MM.1S (cell line): Measurements from ENCODE around the gene CNNM4.

ENCODE experiments used
- DNase-seq: peaks from one replicate; pipeline ENCODE4 v3.0.0-alpha.2; 2015
- H2AFZ ChIP-seq: fragments of 300-600 bp; sonication (generic); 2 replicates; pipeline ENCODE4 v1.6.0; 2016; ENCODE audit warnings: antibody characterized with exemption, low read length
- H3F3A ChIP-seq: fragments of 300-600 bp; sonication (generic); 2 replicates; pipeline ENCODE4 v1.6.1; 2016; ENCODE audit warnings: mild to moderate bottlenecking, antibody characterized with exemption, low read length, moderate library complexity, mixed read lengths; ENCODE audit not compliant: insufficient read depth
- H3K27ac ChIP-seq: fragments of 300-600 bp; sonication (generic); 2 replicates; pipeline ENCODE4 v1.5.1; 2016; ENCODE audit warnings: mild to moderate bottlenecking, low read length
- H3K27me3 ChIP-seq: fragments of 300-600 bp; sonication (generic); replicated peaks from 2 replicates; pipeline ENCODE4 v1.6.0; 2016; ENCODE audit warnings: low read length; ENCODE audit not compliant: insufficient read depth
- H3K36me3 ChIP-seq: fragments of 300-600 bp; sonication (generic); replicated peaks from 2 replicates; pipeline ENCODE4 v1.6.1; 2016; ENCODE audit warnings: mild to moderate bottlenecking, low read length, mixed read lengths; ENCODE audit not compliant: insufficient read depth
- H3K4me1 ChIP-seq: fragments of 300-600 bp; sonication (generic); 2 replicates; pipeline ENCODE4 v1.6.1; 2016; ENCODE audit warnings: low read length, mixed read lengths
- H3K4me2 ChIP-seq: fragments of 300-600 bp; sonication (generic); 2 replicates; pipeline ENCODE4 v1.6.0; 2016; ENCODE audit warnings: low read depth, low read length
- H3K4me3 ChIP-seq: fragments of 300-600 bp; sonication (generic); 2 replicates; pipeline ENCODE4 v1.5.1; 2016; ENCODE audit warnings: low read length, mixed read lengths
- H3K79me2 ChIP-seq: fragments of 300-600 bp; sonication (generic); 2 replicates; pipeline ENCODE4 v1.6.1; 2016; ENCODE audit warnings: mixed run types, low read length, mixed read lengths
- H3K9ac ChIP-seq: fragments of 300-600 bp; sonication (generic); 2 replicates; pipeline ENCODE4 v1.6.1; 2016; ENCODE audit warnings: low read length, mixed read lengths
- H3K9me2 ChIP-seq: fragments of 300-600 bp; sonication (generic); replicated peaks from 2 replicates; pipeline ENCODE4 v1.6.1; 2016; ENCODE audit warnings: mild to moderate bottlenecking, low read length, mixed read lengths; ENCODE audit not compliant: insufficient read depth
- H3K9me3 ChIP-seq: fragments of 300-600 bp; sonication (generic); replicated peaks from 2 replicates; pipeline ENCODE4 v1.6.1; 2016; ENCODE audit warnings: mild to moderate bottlenecking, low read length, mixed read lengths; ENCODE audit not compliant: insufficient read depth
- H4K20me1 ChIP-seq: fragments of 300-600 bp; sonication (generic); 2 replicates; pipeline ENCODE4 v1.6.1; 2016; ENCODE audit warnings: mild to moderate bottlenecking, low read length, moderate library complexity, mixed read lengths; ENCODE audit not compliant: insufficient read depth
- EZH2 ChIP-seq: fragments of 300-600 bp; sonication (generic); optimal IDR thresholded peaks from 2 replicates; pipeline ENCODE3; 2017; ENCODE audit warnings: low read depth, mild to moderate bottlenecking, antibody characterized with exemption, low read length, mixed read lengths
- EZH2phosphoT487 ChIP-seq: fragments of 300-600 bp; sonication (generic); IDR thresholded peaks from 2 replicates; pipeline ENCODE4 v1.6.1; 2018; ENCODE audit warnings: antibody characterized with exemption, low read length
- TF ChIP-seq, protein P1 (sequence below): fragments of 300-600 bp; sonication (generic); IDR thresholded peaks from 2 replicates; pipeline ENCODE4 v1.5.1; 2016; ENCODE audit warnings: antibody characterized with exemption, low read length, mixed read lengths

The CNNM4 gene

DNA sequence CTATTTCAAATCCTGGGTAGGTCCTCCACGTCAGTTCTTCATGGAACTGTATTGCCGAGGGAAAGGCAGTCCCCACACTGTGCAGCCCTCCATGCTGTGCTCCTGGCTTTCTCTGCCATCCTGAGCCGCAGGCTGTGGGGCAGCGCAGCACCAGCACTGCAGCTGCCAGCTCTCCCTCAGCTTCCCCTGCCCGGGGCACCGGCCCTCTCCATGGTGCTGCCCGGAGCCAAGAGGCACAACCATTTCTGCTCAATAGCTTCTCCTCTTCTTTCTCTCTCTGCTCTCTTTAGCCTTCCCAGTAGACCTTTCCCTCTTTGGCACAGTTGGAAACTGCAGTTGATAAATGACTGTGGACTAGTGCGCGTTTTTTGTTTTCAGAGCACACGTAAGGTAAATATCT, 71.0 kb downstream of the CNNM4 start:
- H3K9me2 ChIP-seq: no peaks in the 10 kb centered on the region
- no peak overlapping the region for H3K27ac ChIP-seq
- TF ChIP-seq, protein P1, sequence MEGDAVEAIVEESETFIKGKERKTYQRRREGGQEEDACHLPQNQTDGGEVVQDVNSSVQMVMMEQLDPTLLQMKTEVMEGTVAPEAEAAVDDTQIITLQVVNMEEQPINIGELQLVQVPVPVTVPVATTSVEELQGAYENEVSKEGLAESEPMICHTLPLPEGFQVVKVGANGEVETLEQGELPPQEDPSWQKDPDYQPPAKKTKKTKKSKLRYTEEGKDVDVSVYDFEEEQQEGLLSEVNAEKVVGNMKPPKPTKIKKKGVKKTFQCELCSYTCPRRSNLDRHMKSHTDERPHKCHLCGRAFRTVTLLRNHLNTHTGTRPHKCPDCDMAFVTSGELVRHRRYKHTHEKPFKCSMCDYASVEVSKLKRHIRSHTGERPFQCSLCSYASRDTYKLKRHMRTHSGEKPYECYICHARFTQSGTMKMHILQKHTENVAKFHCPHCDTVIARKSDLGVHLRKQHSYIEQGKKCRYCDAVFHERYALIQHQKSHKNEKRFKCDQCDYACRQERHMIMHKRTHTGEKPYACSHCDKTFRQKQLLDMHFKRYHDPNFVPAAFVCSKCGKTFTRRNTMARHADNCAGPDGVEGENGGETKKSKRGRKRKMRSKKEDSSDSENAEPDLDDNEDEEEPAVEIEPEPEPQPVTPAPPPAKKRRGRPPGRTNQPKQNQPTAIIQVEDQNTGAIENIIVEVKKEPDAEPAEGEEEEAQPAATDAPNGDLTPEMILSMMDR: no peak
- no peak for TF ChIP-seq EZH2
- TF ChIP-seq EZH2phosphoT487: no peak
- H3F3A ChIP-seq: peaks cover 16% of the 10 kb centered on the region
- no peaks in the 10 kb centered on the region for H3K4me1 ChIP-seq
- no peak overlapping the region for H2AFZ ChIP-seq
- no peak overlapping the region for H3K4me2 ChIP-seq
- 0 out of 2 replicates have a peak, but pooled peaks cover 9% of the 10 kb centered on the region for H3K79me2 ChIP-seq
- no peaks in the 10 kb centered on the region for H3K9me3 ChIP-seq
- H4K20me1 ChIP-seq: no peaks in the 10 kb centered on the region
- no peak for DNase-seq
- H3K9ac ChIP-seq: no peak overlapping the region
- H3K4me3 ChIP-seq: no peak overlapping the region
- H3K36me3 ChIP-seq: peaks cover 4% of the 10 kb centered on the region
- no peaks in the 10 kb centered on the region for H3K27me3 ChIP-seq

DNA sequence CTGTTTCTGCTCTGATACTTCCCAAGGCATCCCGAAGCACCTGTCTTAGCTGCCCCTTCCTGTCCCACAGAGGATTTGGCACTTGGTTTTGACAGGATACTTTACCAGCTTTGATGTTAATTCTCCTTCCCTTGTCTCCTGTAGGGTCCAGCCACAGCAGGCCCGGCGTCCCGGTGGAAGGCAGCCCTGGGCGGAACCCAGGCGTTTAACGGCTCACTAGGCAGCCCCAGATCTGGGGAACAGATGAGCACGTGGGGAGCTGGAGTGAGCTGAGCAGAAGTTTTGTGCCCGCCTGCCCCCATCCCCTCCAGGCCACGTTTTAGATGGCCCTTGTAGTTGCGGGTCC, 71.7 kb downstream of the CNNM4 start:
- Histone ChIP-seq H3K9ac (no peak overlapping the region), H3K27ac (no peak overlapping the region), H3K36me3 (peaks cover 4% of the 10 kb centered on the region), H2AFZ (no peak overlapping the region), H3K27me3 (no peaks in the 10 kb centered on the region), H3K4me2 (no peak overlapping the region), H4K20me1 (no peaks in the 10 kb centered on the region), H3K79me2 (0 out of 2 replicates have a peak, but pooled peaks cover 9% of the 10 kb centered on the region), H3K9me2 (no peaks in the 10 kb centered on the region), H3K4me1 (no peaks in the 10 kb centered on the region), H3K9me3 (no peaks in the 10 kb centered on the region), H3F3A (peaks cover 16% of the 10 kb centered on the region), H3K4me3 (no peak overlapping the region)
- no peak for DNase-seq
- TF ChIP-seq EZH2phosphoT487 (no peak), EZH2 (no peak)
- TF ChIP-seq, protein P1: no peak

DNA sequence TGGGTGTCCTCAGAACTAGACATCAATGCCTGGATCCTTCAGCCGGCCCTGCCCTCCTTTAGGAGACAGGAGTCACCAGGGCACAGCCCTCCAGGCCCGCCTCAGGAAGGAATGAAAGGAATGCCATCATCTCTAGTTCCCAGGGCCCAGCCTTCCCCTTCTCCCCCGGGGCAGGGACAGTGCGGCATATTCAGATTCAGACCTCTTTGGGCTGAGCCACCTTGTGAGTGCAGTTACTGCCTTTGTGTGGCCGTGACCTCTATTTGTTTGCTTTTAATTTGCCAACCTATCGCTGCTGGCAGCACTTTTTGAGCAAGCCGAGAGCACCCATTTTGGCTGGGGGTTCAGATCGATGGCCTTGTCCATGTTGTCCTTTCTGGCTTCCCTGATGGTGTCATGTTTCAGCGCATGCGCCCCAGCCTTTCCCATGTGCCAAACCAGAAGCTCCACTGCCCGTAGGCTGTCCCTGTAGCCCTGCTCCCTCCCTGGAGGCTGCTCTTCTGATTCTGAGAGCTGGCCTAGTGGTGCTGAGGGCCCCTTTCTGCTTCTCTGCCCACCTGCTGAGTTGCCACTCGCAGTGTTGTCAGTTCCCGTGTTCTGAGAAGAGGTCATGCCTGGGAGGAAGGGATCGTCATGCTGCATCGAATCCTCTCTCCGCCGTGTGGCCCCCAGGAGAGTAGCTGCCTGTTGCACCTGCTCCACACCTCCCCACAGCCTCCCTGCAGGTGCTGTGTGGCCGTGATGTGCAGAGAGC, 72.2 kb downstream of the CNNM4 start:
- H3K9ac ChIP-seq: no peak overlapping the region
- no peak overlapping the region for H3K27ac ChIP-seq
- TF ChIP-seq, protein P1: no peak
- TF ChIP-seq EZH2phosphoT487 (no peak), EZH2 (no peak)
- H3K27me3 ChIP-seq: no peaks in the 10 kb centered on the region
- H3K9me2 ChIP-seq: no peaks in the 10 kb centered on the region
- peaks cover 4% of the 10 kb centered on the region; the same call in 1 of the 2 replicates for H3K36me3 ChIP-seq
- 0 out of 2 replicates have a peak, but pooled peaks cover 3% of the 10 kb centered on the region for H3K79me2 ChIP-seq
- no peaks in the 10 kb centered on the region for H4K20me1 ChIP-seq
- no peak for DNase-seq
- H3F3A ChIP-seq: peaks cover 16% of the 10 kb centered on the region
- H3K4me1 ChIP-seq: no peaks in the 10 kb centered on the region
- no peak overlapping the region for H2AFZ ChIP-seq
- H3K4me3 ChIP-seq: no peak overlapping the region
- no peaks in the 10 kb centered on the region for H3K9me3 ChIP-seq
- H3K4me2 ChIP-seq: no peak overlapping the region
